Hepatocyte (in vitro differentiated cells): ENCODE data around the gene CCL25. TPM values are rescaled to one million over a fixed set of nuclear protein-coding genes. Genes with fewer than 3 reads are reported as not detected.
"Not testable (repeated sequence)": the region's sequence is repeated elsewhere in the genome, so short reads cannot be mapped to it uniquely, and the experiment has no call there.

Source experiments
- DNase-seq: peaks from one replicate; pipeline ENCODE4 v3.0.0-alpha.2; 2016; ENCODE audit warnings: low spot score
- H2AFZ ChIP-seq: fragments of 200-600 bp; sonication (generic); 2 replicates; pipeline ENCODE4 v1.6.0; 2016; ENCODE audit warnings: antibody characterized with exemption, mild to moderate bottlenecking
- H3K27ac ChIP-seq: fragments of 200-600 bp; sonication (generic); 2 replicates; pipeline ENCODE4 v1.5.1; 2016; ENCODE audit warnings: mild to moderate bottlenecking
- H3K27me3 ChIP-seq: fragments of 200-600 bp; sonication (generic); 2 replicates; pipeline ENCODE4 v1.6.1; 2016
- H3K36me3 ChIP-seq: fragments of 200-600 bp; sonication (generic); replicated peaks from 2 replicates; pipeline ENCODE4 v1.5.1; 2016; ENCODE audit warnings: low read depth; ENCODE audit not compliant: insufficient read depth
- H3K4me1 ChIP-seq: fragments of 200-600 bp; sonication (generic); 2 replicates; pipeline ENCODE4 v1.5.1; 2016; ENCODE audit warnings: mild to moderate bottlenecking, moderate library complexity; ENCODE audit not compliant: insufficient read depth
- H3K4me2 ChIP-seq: fragments of 200-600 bp; sonication (generic); 2 replicates; pipeline ENCODE4 v1.6.0; 2016
- H3K4me3 ChIP-seq: fragments of 200-600 bp; sonication (generic); 2 replicates; pipeline ENCODE4 v1.5.1; 2016; ENCODE audit warnings: mild to moderate bottlenecking
- H3K79me2 ChIP-seq: fragments of 200-600 bp; sonication (generic); 2 replicates; pipeline ENCODE4 v1.6.0; 2017; ENCODE audit warnings: mild to moderate bottlenecking
- H3K9me2 ChIP-seq: fragments of 200-600 bp; sonication (generic); replicated peaks from 2 replicates; pipeline ENCODE4 v1.6.0; 2017; ENCODE audit warnings: mild to moderate bottlenecking; ENCODE audit not compliant: insufficient read depth
- H3K9me3 ChIP-seq: fragments of 200-600 bp; sonication (generic); 2 replicates; pipeline ENCODE4 v1.5.1; 2016; ENCODE audit warnings: low read depth, mild to moderate bottlenecking
- H4K20me1 ChIP-seq: fragments of 200-600 bp; sonication (generic); 2 replicates; pipeline ENCODE4 v1.6.0; 2016; ENCODE audit warnings: mild to moderate bottlenecking; ENCODE audit not compliant: insufficient read depth, poor library complexity, severe bottlenecking
- EZH2 ChIP-seq: fragments of 200-600 bp; sonication (generic); IDR thresholded peaks from 2 replicates; pipeline ENCODE4 v1.6.1; 2016; ENCODE audit warnings: antibody characterized with exemption, mild to moderate bottlenecking, borderline replicate concordance
- EZH2phosphoT487 ChIP-seq: fragments of 200-600 bp; sonication (generic); IDR thresholded peaks from one replicate; pipeline ENCODE4 v1.6.1; 2018; ENCODE audit warnings: antibody characterized with exemption, mild to moderate bottlenecking, low read depth, moderate library complexity; ENCODE audit not compliant: unreplicated experiment, severe bottlenecking
- WGBS: methylation state at CpG from one replicate; pipeline ENCODE4 v1.1.6; 2016; ENCODE audit warnings: low lambda C conversion rate; ENCODE audit errors: missing lambda C conversion rate; 5-methylcytosine and 5-hydroxymethylcytosine counted together
- polyA plus RNA-seq: library from polyadenylated mRNA; unstranded; fragments of >200 nt; fragmentation: Nextera tagmentation; extraction: Ambion mirVana; gene quantifications from 2 replicates; pipeline ENCODE4 v1.2.1, GENCODE V29; 2016
- total RNA-seq: library from RNA; depleted of rRNA; stranded (reverse); fragments of >200 nt; gene quantifications from 2 replicates; pipeline ENCODE4 v1.2.3, GENCODE V29; 2014
- TF ChIP-seq, protein P1 (sequence below): fragments of 200-600 bp; sonication (generic); IDR thresholded peaks from 2 replicates; pipeline ENCODE4 v1.5.1; 2016; ENCODE audit warnings: antibody characterized with exemption, mild to moderate bottlenecking; ENCODE audit not compliant: poor library complexity

The CCL25 gene
- total and polyA plus RNA-seq, 2 experiments from 2014 or later = not detected

GRCh38 chr19:8025316-8025715, 27.2 kb upstream of the CCL25 start:
- H3K27me3 ChIP-seq = no peaks in the 10 kb centered on the region
- no peaks in the 10 kb centered on the region for H3K79me2 ChIP-seq
- peaks cover 10% of the 10 kb centered on the region for H3K4me1 ChIP-seq
- TF ChIP-seq, protein P1, sequence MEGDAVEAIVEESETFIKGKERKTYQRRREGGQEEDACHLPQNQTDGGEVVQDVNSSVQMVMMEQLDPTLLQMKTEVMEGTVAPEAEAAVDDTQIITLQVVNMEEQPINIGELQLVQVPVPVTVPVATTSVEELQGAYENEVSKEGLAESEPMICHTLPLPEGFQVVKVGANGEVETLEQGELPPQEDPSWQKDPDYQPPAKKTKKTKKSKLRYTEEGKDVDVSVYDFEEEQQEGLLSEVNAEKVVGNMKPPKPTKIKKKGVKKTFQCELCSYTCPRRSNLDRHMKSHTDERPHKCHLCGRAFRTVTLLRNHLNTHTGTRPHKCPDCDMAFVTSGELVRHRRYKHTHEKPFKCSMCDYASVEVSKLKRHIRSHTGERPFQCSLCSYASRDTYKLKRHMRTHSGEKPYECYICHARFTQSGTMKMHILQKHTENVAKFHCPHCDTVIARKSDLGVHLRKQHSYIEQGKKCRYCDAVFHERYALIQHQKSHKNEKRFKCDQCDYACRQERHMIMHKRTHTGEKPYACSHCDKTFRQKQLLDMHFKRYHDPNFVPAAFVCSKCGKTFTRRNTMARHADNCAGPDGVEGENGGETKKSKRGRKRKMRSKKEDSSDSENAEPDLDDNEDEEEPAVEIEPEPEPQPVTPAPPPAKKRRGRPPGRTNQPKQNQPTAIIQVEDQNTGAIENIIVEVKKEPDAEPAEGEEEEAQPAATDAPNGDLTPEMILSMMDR = no peak
- TF ChIP-seq EZH2phosphoT487 (no peak), EZH2 (no peak)
- no peak overlapping the region for H3K4me3 ChIP-seq
- H3K4me2 ChIP-seq = no peak overlapping the region
- no peak overlapping the region for H3K27ac ChIP-seq
- no peaks in the 10 kb centered on the region for H3K9me3 ChIP-seq
- H2AFZ ChIP-seq = no peak overlapping the region
- H4K20me1 ChIP-seq = no peaks in the 10 kb centered on the region
- WGBS = 62% methylated on average over 5 of the region's 5 CpGs
- DNase-seq = no peak
- H3K36me3 ChIP-seq = no peaks in the 10 kb centered on the region
- no peaks in the 10 kb centered on the region for H3K9me2 ChIP-seq

DNA sequence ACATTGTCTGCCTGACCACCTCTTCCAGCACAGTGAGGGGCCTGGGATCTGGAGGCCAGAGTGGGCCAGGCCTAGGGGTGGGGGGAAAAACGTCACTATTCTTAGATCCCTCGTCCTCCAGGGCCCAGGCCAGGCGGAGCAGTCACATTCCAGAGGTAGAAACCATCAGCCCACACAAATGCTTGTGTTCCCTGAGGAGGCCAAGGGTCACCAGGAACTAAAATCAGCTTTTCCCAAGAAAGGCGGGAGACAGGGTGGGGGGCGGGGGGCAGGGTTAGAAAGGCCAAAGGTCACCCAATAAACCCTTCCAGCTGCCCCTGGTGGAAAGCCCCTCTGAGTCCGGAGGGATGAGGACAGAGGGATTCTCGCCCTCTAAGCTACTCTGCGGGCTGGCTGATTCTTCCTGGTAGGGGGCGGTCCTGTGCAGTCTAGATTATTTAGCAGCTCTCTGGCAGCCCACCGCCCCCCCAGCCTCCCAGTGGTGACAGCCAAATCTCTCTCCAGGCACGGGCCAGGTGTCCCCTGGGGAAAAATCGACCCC, 23.5 kb upstream of the CCL25 start:
- Histone ChIP-seq H4K20me1 (no peaks in the 10 kb centered on the region), H3K79me2 (no peaks in the 10 kb centered on the region), H3K27me3 (no peaks in the 10 kb centered on the region), H3K4me1 (peaks cover 10% of the 10 kb centered on the region), H3K36me3 (no peaks in the 10 kb centered on the region), H3K4me3 (no peak overlapping the region), H3K4me2 (no peak overlapping the region), H3K9me3 (no peaks in the 10 kb centered on the region), H3K9me2 (no peaks in the 10 kb centered on the region), H2AFZ (peak overlapping the region; percentile 31), H3K27ac (peak overlapping the region; percentile 81)
- TF ChIP-seq, protein P1 = no peak
- no peak for TF ChIP-seq EZH2phosphoT487
- no peak for TF ChIP-seq EZH2
- 21% methylated on average over 11 of the region's 12 CpGs for WGBS
- DNase-seq = peak; percentile 57

DNA sequence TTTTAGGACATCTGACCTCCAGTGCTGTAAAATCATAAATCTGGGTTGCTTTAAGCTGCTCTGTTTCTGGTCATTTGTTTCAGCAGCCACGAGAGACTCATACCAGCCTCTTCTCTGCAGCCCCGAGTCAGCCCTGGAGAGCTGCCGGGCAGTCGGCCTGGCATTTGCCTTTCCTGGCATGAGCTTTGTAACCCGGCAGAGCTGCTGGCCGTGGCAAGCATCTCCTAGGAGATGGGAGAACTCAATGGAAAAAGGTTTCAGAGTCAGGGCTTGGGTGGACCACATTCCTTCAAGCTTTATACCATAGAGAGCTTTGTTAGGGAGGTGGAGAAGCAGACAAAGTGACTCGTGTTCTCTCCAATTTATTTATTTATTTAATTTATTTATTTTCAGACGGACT, 21.6 kb upstream of the CCL25 start:
- Histone ChIP-seq H3K9me2 (no peaks in the 10 kb centered on the region), H2AFZ (no peak overlapping the region), H3K79me2 (no peaks in the 10 kb centered on the region), H3K27me3 (no peaks in the 10 kb centered on the region), H3K4me2 (no peak overlapping the region), H3K4me1 (peaks cover 10% of the 10 kb centered on the region), H3K27ac (no peak overlapping the region), H3K4me3 (no peak overlapping the region), H3K9me3 (no peaks in the 10 kb centered on the region), H3K36me3 (no peaks in the 10 kb centered on the region), H4K20me1 (no peaks in the 10 kb centered on the region)
- TF ChIP-seq EZH2 (no peak), EZH2phosphoT487 (no peak)
- TF ChIP-seq, protein P1 = no peak
- 86% methylated on average over 8 of the region's 8 CpGs for WGBS
- no peak for DNase-seq

DNA sequence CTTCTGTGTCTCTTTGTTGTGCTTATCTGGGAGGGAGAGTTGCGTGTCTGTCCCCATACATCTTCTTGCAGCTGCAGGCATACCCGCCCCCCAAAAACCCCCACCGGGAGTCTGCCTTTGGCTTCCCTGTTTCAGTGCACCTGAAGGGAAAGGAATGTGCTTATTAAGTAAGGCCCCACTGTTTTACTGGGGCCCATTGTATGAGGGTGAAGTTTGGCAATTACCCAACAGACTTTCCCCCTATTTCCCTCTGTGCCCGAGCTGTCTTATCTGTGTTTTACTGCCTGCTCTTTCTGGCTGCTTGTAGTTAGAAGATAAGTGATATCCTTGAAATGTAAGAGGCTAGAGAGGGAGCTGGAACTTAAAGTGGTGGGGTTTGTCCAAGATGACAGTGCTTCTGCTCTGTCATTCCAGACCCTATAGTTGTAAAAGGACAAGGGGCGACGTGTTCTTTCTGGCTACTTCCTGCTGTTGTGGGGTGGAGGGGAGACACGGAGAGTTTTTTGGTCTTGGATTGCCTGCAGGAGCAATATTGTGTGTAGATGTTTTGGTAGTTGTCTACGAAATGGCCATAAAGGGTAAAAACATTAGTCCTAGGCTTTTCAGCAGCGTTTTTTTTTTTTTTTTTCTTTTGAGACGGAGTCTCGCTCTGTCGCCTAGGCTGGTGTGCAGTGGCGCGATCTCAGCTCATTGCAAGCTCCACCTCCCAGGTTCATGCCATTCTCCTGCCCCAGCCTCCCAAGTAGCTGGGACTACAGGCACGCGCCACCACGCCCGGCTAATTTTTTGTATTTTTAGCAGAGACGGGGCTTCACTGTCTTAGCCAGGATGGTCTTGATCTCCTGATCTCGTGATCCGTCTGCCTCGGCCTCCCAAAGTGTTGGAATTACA, 19.0 kb upstream of the CCL25 start:
- not testable (repeated sequence) for H3K4me1 ChIP-seq, H3K79me2 ChIP-seq, H3K9me3 ChIP-seq, H3K4me3 ChIP-seq, H3K27me3 ChIP-seq, H4K20me1 ChIP-seq, H3K36me3 ChIP-seq, H3K9me2 ChIP-seq
- DNase-seq = peak; percentile 47
- H3K4me2 ChIP-seq = peak overlapping the region; percentile 66
- 43% methylated on average over 22 of the region's 22 CpGs for WGBS
- H2AFZ ChIP-seq = peak overlapping the region; percentile 46
- peak overlapping the region; percentile 80 for H3K27ac ChIP-seq
